ENCODE results near the gene ACSS1.

Gene ACSS1

DNA sequence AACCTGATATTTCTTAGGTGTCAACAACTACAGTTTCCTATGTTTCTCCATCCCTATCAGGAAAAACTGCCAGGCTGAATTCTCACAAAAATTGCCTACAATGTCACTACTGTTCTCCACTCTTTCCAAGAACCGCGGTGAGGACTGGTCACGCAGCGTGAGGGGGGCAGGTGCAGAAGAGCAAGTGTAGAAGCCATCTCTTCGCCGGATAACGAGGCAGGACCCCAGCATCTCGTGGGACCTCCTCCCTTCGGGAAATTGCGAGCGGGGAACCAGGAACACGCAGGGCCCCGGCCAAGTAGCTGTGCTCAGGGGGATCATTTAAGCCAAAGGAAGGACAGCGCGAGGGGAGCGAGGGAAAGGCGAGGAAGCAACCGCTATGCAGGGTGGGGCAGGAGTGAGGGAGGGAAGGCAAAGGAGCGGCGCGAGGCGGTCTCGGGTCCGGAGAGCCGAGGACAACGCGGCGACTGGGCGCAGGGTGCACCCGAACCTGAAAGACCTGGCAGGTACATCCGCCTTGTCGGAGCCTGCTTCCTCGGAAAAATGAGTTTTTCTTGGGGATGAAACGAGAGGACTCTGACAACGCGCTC, 65.9 kb downstream of the ACSS1 start:
- DNase-seq: peak; percentile 58

DNA sequence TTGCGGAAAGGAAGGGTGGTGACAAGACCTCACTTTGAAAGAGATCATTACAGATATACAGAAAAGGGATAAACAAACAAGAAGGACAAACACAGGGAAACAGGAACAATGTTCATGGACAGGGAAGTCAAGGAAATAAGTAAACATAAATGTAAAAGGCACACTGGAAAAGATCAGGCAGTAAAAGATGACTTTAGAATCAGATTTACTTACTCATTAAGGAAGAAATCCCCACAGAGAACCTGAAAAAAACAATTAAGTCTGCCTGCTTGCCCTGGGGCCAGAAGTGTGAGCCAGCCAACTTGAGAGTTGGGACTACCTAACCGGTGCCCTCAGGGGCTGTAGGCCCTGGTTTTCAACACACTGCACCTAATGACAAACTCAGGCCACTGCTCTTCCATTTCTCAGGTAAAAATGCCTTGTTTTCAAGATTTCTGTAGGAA, 67.1 kb downstream of the ACSS1 start:
- DNase-seq: no peak

DNA sequence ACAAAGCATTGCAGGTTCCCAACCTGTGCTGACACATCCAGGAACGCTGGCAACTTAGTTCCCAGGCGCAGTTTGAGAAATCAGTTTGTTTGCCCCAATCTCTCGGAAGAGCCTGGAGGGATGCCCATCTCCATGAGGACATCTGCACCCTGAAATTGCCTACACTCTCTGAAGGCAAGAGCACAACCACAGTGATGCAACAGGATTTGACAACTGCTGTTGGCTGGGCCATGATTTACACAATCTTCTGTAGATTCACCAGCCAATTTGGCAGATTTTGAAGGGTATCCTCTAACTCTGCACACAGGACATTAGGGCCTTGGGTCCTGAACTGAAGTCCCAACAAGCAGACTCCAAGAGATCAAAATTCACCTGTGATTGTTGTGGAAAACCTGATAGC, 68.8 kb downstream of the ACSS1 start:
- DNase-seq: no peak

DNA sequence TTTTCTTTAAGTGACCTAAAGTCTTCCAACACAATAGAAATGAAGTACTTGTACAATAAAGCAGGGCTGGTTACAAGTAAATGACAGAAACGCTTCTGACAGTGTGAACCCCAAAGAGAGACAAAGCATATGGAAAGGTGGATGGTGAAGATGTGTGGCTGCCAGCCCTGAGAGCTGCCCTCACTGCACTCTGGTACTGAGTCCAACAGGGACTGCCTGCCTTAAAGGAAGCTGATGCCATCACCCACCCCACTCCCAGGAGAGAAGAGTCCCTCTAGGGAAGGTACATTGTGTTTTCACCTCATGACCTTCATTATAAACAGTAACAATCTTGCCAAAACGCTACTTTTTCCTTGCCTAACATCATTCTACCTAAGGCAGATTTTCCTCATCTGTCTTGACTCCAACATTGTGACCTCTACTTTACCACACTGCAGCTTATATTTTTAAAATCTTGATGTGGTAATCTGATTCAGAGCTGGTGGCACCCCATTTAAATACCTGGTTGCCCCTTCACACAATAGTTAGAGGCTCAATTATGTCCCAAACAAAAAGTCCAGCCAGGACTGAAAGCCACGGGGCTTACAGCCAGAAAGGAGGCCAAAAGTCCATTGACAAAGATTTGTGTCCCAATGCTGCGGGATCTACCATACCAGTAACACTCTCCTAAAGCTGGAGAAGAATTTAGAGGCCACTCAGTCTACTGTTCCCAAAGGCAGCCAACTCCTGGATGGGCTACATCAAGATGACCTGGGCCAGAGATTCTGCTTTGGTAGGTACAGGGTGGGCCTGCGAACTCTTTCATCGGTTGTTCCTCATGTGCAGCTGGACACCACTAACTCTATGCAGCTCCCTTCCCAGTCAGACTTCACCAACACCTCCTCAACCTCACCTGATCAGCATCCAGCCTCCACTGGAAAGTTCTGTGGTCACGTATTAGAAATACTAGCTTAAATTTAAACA, 69.8 kb downstream of the ACSS1 start:
- no peak for DNase-seq

- no peak for DNase-seq
Measured at GRCh38 chr20:24987244-24987643, 70.7 kb downstream of the ACSS1 start.

DNA sequence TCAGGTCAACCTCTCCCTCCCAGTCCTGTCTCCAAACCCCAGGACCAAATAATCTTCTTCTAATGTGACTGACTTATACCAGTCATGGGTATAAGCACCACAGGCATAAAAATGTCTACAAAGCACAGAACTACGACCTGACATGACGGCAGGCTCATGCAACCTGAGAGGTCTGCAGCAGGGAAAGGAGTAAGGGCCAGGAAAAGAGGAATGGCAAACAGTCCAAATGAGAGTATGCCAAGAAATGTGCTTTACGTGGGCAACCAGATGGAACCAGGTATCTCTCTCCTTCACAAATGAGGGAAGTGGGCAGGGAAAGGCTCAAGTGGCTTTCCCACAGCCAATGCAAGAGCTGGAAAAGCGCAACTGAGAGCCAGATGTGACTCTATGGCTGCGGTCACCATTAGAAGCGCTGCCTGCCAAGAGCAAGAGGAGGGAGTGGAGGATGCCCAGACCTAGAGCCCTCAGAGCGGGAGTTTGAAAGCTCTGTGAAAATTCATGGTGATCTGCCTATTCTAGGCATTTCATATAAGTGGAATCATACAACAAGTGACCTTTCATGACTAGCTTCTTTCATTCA, 71.4 kb downstream of the ACSS1 start:
- DNase-seq: no peak

DNA sequence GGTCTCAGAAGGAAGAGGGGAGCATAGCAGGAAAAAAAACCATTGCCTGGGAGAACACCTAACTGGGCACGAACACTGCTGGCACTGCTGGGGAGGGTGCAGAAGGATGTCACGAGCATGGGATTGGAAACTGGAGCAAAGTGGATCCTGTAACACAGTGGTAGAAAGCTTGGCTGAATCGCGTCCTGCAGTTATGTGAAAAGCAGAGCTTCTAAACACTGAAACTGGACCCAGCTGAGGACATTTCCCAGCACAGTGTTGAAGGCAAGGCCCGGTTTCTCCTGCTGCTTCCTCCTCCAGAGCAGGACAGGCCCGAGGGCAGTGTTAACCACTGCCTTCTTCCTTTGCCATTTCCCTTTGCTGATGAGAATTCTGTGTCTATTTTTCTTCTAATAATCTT, 72.1 kb downstream of the ACSS1 start:
- no peak for DNase-seq

GRCh38 chr20:24984961-24985640, 72.8 kb downstream of the ACSS1 start:
- DNase-seq: no peak

DNA sequence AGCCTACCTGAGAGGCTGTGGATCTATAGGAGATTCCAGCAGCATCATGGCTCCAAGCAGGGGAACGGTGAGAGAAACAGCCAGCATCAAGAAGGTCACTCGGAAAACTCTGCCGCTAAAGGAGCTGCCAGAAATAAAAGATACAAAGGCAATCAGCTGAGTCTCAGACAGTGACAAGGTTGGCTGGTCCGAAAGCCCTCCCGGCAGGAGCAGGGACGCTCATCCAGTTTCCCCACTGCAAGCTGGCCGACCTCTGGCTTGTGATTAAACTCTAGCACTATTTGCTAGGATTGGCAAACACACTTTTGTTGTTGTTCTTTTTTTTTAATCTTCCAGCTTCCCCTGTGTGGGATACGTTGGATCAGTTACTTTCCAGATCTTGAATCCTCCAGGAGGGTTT, 74.0 kb downstream of the ACSS1 start:
- DNase-seq: no peak

GRCh38 chr20:24981790-24982189, 76.1 kb downstream of the ACSS1 start:
- DNase-seq: no peak

- no peak for DNase-seq
Measured at GRCh38 chr20:24981282-24981681, 76.7 kb downstream of the ACSS1 start.

GRCh38 chr20:24980291-24981053, 77.5 kb downstream of the ACSS1 start:
- no peak for DNase-seq

- DNase-seq: no peak
Measured at GRCh38 chr20:24979036-24979960, 78.6 kb downstream of the ACSS1 start.

- no peak for DNase-seq
Measured at GRCh38 chr20:24978513-24978912, 79.4 kb downstream of the ACSS1 start.

DNA sequence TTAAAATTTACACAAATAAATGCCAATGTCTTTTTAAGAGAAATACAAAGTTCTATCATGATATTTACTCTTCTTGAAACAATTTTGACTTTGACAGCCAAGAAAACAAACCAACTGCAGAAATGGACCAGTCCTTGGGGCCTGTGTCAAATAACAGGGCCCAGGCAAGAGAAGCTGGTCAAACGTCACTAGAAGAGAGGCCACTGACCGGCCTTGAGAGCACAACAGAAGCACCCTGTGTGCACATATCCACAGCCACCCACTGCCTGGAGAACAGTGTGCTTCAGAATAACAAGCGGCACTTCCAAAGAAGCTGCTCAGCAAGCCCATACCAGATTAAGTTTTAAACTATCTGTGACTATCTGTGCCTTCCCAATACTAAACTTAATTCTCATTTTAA, 80.1 kb downstream of the ACSS1 start:
- no peak for DNase-seq

DNA sequence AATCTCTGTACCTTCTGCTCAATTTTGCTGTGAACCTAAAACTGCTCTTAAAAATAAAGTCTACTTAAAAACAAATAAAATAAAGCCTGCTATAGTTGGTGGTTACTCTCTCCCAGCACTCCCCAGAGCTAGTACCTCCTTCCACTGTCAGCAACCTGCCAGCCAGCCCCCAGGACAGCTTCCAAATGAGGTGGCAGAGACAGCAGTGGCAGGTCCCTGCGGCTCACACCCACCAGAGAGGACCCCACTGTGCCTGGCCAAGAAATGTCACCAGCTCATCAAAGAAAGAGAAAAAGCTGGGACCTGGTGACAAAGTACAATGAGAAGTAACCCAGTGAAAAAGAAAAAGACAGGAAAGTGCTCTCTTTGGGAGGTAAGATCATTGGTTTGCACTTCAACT, 80.6 kb downstream of the ACSS1 start:
- DNase-seq: no peak

DNA sequence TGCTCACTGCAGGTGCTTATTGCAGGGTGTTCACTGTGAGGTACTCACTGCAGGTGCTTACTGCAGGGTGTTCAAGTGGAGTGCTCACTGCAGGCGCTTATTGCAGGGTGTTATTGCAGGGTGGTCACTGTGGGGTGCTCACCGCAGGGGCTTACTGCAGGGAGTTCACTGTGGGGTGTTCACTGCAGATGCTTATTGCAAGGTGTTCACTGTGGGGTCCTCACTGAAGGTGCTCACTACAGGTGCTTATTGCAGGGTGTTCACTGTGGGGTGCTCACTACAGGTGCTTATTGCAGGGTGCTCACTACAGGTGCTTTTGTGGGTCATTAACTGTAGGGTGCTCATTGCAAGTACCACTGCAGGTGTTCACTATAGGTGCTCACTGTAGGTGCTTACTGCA, 85.6 kb downstream of the ACSS1 start:
- no peak for DNase-seq

- no peak for DNase-seq
Measured at GRCh38 chr20:24971376-24972101, 86.4 kb downstream of the ACSS1 start.

DNA sequence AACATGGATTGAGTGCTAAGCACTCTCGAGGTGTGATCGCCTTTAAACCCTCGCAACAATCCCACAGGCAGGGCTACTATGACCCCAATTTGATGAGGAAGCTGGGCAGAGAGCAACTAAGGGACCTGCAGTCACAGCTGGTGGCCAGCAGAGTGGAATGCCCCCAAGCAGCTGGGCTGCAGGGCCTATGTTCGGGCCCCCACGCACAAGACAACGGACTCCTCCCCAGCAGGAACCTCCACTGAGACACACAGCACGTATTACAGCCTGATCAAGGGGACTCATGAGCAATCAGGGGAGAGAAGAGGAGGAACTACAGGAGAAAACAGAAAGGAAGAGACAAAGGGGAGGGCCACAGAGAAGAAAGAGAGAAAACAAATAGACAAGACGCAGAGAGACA, 87.2 kb downstream of the ACSS1 start:
- DNase-seq: no peak

DNA sequence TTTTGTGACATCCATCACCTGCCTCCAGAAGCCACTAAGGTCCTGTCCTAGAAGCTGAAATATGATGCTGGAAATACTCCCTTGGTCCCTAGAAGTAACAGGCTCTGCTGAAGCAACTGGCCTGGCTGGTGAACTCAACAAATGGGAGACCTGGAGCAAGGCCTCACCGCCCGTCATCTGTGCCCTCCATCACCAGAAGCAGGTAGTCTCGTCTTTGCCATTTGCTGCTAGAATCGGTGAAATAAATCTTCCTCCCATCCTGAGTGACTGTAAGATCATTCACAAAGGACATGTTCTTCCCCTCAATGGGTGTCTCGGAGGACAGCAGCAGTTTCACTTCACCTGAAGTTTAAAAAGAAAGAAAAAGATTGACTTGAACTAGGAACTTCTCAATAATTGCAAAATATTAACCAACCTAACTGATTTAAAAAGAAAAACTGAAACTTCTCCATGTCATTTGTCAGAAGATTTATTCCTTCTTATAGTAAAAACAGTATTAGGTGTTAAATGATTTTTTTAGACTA, 87.8 kb downstream of the ACSS1 start:
- DNase-seq: no peak

Data from NCI-H146 (cell line).